Activated CD4-positive, alpha-beta T cell treated with anti-CD3 and anti-CD28 coated beads for 36 hours (primary cell): Measurements from ENCODE around the gene CCL18. TPM values are rescaled to one million over a fixed set of nuclear protein-coding genes. Genes with fewer than 3 reads are reported as not detected.
"Not testable (repeated sequence)": the region's sequence is repeated elsewhere in the genome, so short reads cannot be mapped to it uniquely, and the experiment has no call there.

Experiments used
- ATAC-seq: fragments of 200-7000 bp; cut with Tn5 transposase; one replicate; pipeline ENCODE4 v1.10.0; 2021; ENCODE audit warnings: mild to moderate bottlenecking, moderate library complexity
- CTCF ChIA-PET: fragments of 350-600 bp; sonication (Branson Sonifier 250); formaldehyde crosslinking; loops from one replicate; lab custom pipeline; 2021; ENCODE audit warnings: antibody characterized with exemption; lab: Charles Lee
- POLR2A ChIA-PET: fragments of 350-600 bp; sonication (Branson Sonifier 250); formaldehyde crosslinking; loops from one replicate; lab custom pipeline; 2021; ENCODE audit warnings: antibody characterized with exemption, inconsistent platforms; lab: Charles Lee
- DNase-seq: peaks from one replicate; pipeline ENCODE4 v3.0.0-alpha.2; 2020
- H3K27ac Mint-ChIP-seq: one replicate; pipeline ENCODE4 v1.8.0; 2021; ENCODE audit warnings: mixed read lengths
- H3K27me3 Mint-ChIP-seq: one replicate; pipeline ENCODE4 v1.8.0; 2021; ENCODE audit warnings: mixed read lengths
- H3K36me3 Mint-ChIP-seq: one replicate; pipeline ENCODE4 v1.8.0; 2021; ENCODE audit warnings: low read depth, mixed read lengths
- H3K4me1 Mint-ChIP-seq: one replicate; pipeline ENCODE4 v1.8.0; 2021; ENCODE audit warnings: mixed read lengths
- H3K4me3 Mint-ChIP-seq: one replicate; pipeline ENCODE4 v1.8.0; 2021; ENCODE audit warnings: mild to moderate bottlenecking, moderate library complexity, mixed read lengths
- H3K9me3 Mint-ChIP-seq: one replicate; pipeline ENCODE4 v1.8.0; 2021; ENCODE audit warnings: low read depth, mixed read lengths
- intact Hi-C, 2 experiments: fragments of 100-400 bp; cut with DNase I in 1 of 2; cut with micrococcal nuclease in 1 of 2; formaldehyde crosslinking; loops; one replicate each; pipeline versions ENCODE4 v1.14.2 to v1.15.1; 2022 to 2024; cut with DNase I, micrococcal nuclease
- total RNA-seq, 2 experiments: library from RNA; stranded (reverse); gene quantifications; one replicate each; pipeline ENCODE4 v1.2.3, GENCODE V29; 2021

Gene CCL18, protein sequence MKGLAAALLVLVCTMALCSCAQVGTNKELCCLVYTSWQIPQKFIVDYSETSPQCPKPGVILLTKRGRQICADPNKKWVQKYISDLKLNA
- total RNA-seq: not detected

DNA sequence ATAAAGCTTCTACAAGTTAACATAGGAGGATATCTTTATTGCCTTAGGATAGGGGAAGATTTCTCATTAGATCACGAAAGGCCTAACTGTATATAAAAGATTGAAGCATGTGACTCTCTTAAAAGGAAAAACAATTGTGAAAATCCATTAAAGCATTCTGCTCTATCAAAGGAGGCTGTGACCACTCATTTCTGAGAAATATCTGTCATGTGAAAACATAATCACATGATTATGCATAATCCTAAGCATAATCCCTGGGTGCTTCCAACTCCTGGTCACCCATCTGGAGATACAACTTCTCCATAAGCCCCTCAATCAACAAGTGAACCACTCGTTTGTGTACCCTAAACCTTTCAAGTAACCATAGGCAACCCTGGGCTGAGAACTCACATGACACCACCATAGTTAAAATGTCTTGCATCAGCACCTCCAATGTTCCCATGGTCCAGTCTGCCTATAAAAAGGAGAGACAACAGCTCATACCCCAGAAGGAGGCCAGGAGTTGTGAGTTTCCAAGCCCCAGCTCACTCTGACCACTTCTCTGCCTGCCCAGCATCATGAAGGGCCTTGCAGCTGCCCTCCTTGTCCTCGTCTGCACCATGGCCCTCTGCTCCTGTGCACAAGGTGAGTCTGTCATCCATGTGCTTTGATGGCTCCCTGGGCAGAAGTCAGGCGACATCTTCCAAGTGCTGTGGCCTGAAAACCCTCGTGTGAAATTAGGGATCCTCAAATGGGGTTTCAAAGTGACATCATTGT is at the start of gene CCL18:
CCL18 (plus strand) TSS at position 487 of the 756 bp plus-strand sequence; CDS start at position 558, 71 bp downstream.
- POLR2A ChIA-PET: interaction anchor here (0.6 kb wide), 1 partner anchor 17 kb away, joined by 4 read pairs; no protein-coding TSS in a partner anchor
- Mint-ChIP-seq H3K4me3 (no peak within 1 kb of the TSS), H3K36me3 (no peaks in the 10 kb centered on the region), H3K27ac (no peak within 1 kb of the TSS), H3K9me3 (no peaks in the 10 kb centered on the region), H3K27me3 (peaks cover 17% of the 10 kb centered on the region), H3K4me1 (no peaks in the 10 kb centered on the region)
- intact Hi-C loops: no loop called here
- no peak for DNase-seq
- ATAC-seq: no peak
- CTCF ChIA-PET: interaction anchor here (0.6 to 1.5 kb wide), 5 partner anchors 8 to 86 kb away, joined by 3 to 4 read pairs (median 3); no protein-coding TSS in a partner anchor

DNA sequence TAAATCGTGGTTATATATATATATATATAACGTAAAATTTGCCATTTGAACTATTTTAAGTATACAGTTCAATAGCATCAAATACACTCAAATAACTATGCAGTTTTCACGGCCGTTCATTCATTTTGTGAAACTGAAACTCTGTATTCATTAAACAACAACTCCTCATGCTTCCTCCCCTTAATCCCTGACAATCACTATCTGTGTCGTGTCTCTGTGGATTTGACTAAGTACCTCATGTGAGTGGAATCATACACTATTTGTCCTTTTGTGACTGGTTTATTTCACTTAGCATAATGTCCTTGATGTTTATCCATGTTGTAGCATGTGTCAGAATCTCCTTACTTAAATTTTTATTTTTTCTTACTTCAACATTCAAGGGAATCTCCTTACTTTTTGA is 49.1 kb upstream of the CCL18 start:
- no peak overlapping the region for H3K4me3 Mint-ChIP-seq
- intact Hi-C loops: no loop called here
- peaks cover 8% of the 10 kb centered on the region for H3K27me3 Mint-ChIP-seq
- no peaks in the 10 kb centered on the region for H3K36me3 Mint-ChIP-seq
- CTCF ChIA-PET: no interaction called here
- ATAC-seq (no peak), DNase-seq (no peak)
- H3K4me1 Mint-ChIP-seq: no peaks in the 10 kb centered on the region
- no peak overlapping the region for H3K27ac Mint-ChIP-seq
- no peaks in the 10 kb centered on the region for H3K9me3 Mint-ChIP-seq
- POLR2A ChIA-PET: no interaction called here

DNA sequence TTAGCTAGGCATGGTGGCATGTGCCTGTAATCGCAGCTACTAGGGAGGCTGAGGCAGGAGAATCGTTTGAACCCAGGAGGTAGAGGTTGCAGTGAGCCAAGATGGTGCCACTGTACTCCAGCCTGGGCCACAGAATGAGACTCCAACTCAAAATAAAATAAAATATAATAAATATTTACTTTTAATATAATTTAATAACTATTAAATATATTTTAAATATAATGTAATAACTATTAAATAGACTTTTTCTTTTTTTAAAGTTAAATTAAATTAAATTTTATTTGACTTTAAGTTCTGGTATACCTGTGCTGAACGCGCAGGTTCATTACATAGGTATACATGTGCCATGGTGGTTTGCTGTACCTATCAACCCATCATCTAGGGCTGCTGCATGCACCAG is 48.2 kb upstream of the CCL18 start:
- ATAC-seq, POLR2A ChIA-PET: not testable (repeated sequence)
- CTCF ChIA-PET: interaction anchor here (1.0 kb wide), 2 partner anchors 12 to 53 kb away, joined by 3 read pairs; no protein-coding TSS in a partner anchor

DNA sequence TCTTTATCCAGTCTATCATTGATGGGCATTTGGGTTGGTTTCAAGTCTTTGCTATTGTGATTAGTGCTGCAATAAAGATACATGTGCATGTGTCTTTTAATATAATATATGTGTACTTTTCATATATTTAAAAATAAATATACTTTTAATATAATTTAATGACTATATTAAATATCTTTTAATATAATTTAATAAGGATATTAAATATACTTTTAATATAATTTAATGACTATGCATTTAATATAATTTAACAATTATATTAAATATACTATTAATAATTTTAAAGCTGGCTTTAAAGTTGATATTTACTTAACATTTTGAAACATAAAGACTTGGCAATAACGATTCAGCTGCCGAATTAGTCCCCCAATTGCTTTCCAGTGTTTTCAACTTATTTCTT is 47.5 kb upstream of the CCL18 start:
- H3K27ac Mint-ChIP-seq: no peak overlapping the region
- peaks cover 19% of the 10 kb centered on the region for H3K27me3 Mint-ChIP-seq
- DNase-seq: no peak
- ATAC-seq: no peak
- intact Hi-C loops: no loop called here
- H3K9me3 Mint-ChIP-seq: no peaks in the 10 kb centered on the region
- no peaks in the 10 kb centered on the region for H3K36me3 Mint-ChIP-seq
- ChIA-PET POLR2A (no interaction called here), CTCF (no interaction called here)
- H3K4me3 Mint-ChIP-seq: no peak overlapping the region
- no peaks in the 10 kb centered on the region for H3K4me1 Mint-ChIP-seq

More for the DNA sequence above, 48.2 kb upstream of the CCL18 start:
- DNase-seq, H3K9me3 Mint-ChIP-seq, H3K4me1 Mint-ChIP-seq, intact Hi-C loops, H3K4me3 Mint-ChIP-seq, H3K36me3 Mint-ChIP-seq, H3K27ac Mint-ChIP-seq: not testable (repeated sequence)
- H3K27me3 Mint-ChIP-seq: peaks cover 17% of the 10 kb centered on the region

DNA sequence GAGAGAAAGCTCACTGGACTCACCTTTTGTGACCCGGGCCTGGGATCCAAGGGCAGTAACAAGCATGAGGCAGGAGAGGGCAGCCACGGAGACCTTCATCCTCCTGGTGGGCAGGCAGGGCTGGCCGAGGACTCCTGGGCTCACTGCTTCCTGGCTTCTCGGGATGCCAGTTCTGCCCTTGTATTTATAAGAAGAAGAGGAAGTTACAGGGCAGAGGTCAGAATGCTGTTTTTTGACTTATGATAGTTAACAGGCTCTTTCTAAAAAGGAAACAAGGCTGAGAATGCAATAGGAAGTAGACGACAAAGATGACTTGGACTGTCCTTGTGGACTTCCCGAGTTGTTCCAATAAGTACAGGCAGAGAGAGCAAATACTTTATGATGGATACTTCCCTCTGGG is 46.3 kb upstream of the CCL18 start, which contains the start of gene CCL23:
CCL23 (minus strand) TSS at position 174 of the 400 bp plus-strand sequence; CDS start at position 99, 75 bp downstream.
- no peaks in the 10 kb centered on the region for H3K9me3 Mint-ChIP-seq
- ATAC-seq: no peak

DNA sequence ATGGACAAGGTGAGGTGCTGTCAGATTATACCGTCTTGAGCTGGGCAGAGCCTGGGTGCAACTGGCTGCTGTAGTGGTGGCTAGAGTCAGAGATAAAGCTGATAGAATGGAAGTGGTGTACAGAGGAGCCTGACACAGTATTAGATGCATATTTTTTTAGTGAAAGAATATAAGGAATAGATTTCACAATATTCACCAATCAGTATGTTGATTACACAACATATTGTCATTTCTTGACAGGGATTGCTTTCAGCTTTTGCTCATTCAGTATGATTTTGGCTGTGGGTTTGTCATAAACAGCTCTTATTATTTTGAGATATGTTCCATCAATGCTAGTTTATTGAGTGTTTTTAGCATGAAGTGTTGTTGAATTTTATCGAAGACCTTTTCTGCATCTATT is 44.6 kb upstream of the CCL18 start:
- DNase-seq (no peak), ATAC-seq (no peak)
- Mint-ChIP-seq H3K27me3 (peaks cover 30% of the 10 kb centered on the region), H3K9me3 (no peaks in the 10 kb centered on the region), H3K36me3 (no peaks in the 10 kb centered on the region), H3K4me1 (no peaks in the 10 kb centered on the region), H3K4me3 (no peak overlapping the region), H3K27ac (no peak overlapping the region)
- intact Hi-C loops: no loop called here
- ChIA-PET CTCF (no interaction called here), POLR2A (no interaction called here)

More for the DNA sequence above, 46.3 kb upstream of the CCL18 start, which contains the start of gene CCL23:
- Mint-ChIP-seq H3K27me3 (peaks cover 24% of the 10 kb centered on the region), H3K36me3 (no peaks in the 10 kb centered on the region), H3K4me1 (no peaks in the 10 kb centered on the region), H3K4me3 (no peak within 1 kb of the TSS), H3K27ac (no peak within 1 kb of the TSS)
- intact Hi-C loops: no loop called here
- ChIA-PET CTCF (interaction anchor here (0.7 to 1.6 kb wide), 2 partner anchors 49 to 131 kb away, joined by 3 to 5 read pairs; no protein-coding TSS in a partner anchor), POLR2A (no interaction called here)
- DNase-seq: no peak

DNA sequence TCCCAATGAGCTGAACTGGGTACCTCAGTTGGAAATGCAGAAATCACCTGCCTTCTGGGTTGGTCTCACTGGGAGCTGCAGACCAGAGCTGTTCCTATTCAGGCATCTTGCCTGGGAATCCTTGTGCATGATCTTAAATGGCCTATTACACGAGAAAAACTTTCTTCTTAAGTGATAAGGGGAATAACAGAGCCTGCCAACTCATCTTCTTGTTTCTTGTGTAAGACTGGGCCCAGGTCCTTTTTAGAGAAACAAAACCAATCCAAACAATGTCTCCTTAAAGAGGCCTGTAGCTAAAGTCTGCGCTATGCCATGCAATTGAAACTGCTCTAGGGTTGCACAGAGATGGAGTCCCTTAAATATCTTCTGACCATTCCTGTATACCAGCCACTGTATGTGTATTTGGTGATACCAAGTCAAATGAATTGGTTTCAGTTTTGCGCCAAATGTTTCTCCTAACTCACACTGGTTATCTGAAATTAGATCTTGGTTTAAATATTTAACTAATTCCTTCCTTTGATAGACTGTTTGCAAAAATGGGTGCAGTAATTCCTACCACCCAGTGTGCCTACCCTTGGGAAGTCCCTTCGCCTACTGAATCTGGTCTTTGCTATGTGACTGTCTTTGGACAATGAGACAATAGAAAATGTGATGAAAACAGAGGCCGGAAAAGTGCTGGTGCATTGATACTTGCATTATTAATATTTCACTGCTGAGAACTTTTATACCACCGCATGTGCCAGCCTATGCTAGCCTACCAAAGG is 39.8 kb upstream of the CCL18 start:
- CTCF ChIA-PET: no interaction called here
- Mint-ChIP-seq H3K27me3 (peaks cover 34% of the 10 kb centered on the region), H3K4me3 (no peak overlapping the region), H3K4me1 (no peaks in the 10 kb centered on the region), H3K36me3 (no peaks in the 10 kb centered on the region), H3K27ac (no peak overlapping the region), H3K9me3 (no peaks in the 10 kb centered on the region)
- intact Hi-C loops: no loop called here
- POLR2A ChIA-PET: no interaction called here
- DNase-seq: no peak
- ATAC-seq: no peak

DNA sequence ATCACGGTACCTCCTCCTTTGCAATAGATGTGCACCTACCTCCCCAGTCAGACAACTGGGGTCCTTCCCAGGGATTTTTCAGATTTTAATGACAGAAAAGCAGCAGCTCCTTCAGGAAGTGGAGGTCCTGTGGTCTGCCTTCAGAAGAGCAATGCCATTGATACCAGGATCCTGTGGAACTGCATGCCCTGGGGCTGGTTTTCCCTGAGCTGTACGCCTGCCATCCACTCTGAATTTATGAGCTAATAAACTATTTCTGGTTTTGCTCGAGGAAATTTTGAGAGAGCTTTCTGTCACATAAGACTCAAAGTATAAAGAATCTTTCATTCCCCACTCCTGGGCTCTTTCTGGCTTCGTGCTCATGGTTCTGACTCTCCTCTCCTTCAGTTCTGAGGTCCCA is 36.3 kb upstream of the CCL18 start:
- intact Hi-C loops: no loop called here
- Mint-ChIP-seq H3K4me3 (no peak overlapping the region), H3K9me3 (no peaks in the 10 kb centered on the region), H3K27me3 (peaks cover 30% of the 10 kb centered on the region), H3K36me3 (no peaks in the 10 kb centered on the region), H3K27ac (no peak overlapping the region), H3K4me1 (no peaks in the 10 kb centered on the region)
- ATAC-seq (no peak), DNase-seq (no peak)
- ChIA-PET POLR2A (no interaction called here), CTCF (interaction anchor here (0.6 to 2.2 kb wide), 3 partner anchors 12 to 45 kb away, joined by 3 to 6 read pairs (median 3); no protein-coding TSS in a partner anchor)

DNA sequence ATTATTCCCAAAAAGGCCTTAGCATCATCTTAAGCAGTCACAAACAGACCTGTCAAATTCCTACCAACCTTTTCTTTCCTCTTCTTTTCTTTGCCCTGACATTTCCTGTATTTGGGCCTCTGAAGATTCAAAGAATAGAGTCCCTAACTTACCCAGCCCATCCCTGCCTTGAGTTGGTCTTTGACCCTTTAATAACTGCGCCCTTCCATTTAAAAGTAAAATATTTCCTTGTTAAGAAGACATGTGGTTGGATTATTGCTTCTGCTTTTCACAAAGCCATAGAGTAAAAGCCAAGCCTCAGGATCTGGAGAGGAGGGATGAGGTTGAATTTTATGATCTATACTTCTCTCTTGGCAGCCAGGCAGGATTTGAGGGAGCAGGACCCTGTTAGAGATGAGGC is 33.1 kb upstream of the CCL18 start:
- POLR2A ChIA-PET: no interaction called here
- H3K27me3 Mint-ChIP-seq: peaks cover 29% of the 10 kb centered on the region

DNA sequence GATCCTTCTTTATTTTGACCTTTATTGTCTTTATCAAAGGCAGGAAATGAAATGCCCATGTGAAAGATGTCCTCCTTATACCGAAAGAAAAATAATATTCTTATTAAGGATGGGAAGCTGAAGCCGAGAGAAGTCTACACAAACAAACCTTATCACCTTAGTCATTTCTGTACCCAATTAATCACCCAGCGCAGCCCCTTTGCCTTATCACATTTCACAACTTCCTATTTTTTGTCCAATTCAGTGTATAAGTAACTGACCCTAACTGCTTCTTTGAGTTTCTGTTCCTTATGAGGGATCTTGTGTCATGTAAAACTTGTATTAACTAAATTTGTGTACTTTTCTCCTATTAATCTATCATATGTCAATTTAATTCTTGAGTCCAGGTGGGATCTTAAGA is 29.9 kb upstream of the CCL18 start:
- H3K9me3 Mint-ChIP-seq: no peaks in the 10 kb centered on the region
- ChIA-PET CTCF (no interaction called here), POLR2A (no interaction called here)
- intact Hi-C loops: no loop called here
- no peak for DNase-seq
- H3K27ac Mint-ChIP-seq: no peak overlapping the region
- H3K27me3 Mint-ChIP-seq: peaks cover 24% of the 10 kb centered on the region
- H3K36me3 Mint-ChIP-seq: no peaks in the 10 kb centered on the region
- no peak overlapping the region for H3K4me3 Mint-ChIP-seq
- no peaks in the 10 kb centered on the region for H3K4me1 Mint-ChIP-seq
- ATAC-seq: no peak

More for the DNA sequence above, 33.1 kb upstream of the CCL18 start:
- ATAC-seq: no peak
- intact Hi-C loops: no loop called here
- Mint-ChIP-seq H3K36me3 (no peaks in the 10 kb centered on the region), H3K4me3 (no peak overlapping the region), H3K27ac (no peak overlapping the region), H3K4me1 (no peaks in the 10 kb centered on the region), H3K9me3 (no peaks in the 10 kb centered on the region)
- DNase-seq: no peak
- CTCF ChIA-PET: no interaction called here

DNA sequence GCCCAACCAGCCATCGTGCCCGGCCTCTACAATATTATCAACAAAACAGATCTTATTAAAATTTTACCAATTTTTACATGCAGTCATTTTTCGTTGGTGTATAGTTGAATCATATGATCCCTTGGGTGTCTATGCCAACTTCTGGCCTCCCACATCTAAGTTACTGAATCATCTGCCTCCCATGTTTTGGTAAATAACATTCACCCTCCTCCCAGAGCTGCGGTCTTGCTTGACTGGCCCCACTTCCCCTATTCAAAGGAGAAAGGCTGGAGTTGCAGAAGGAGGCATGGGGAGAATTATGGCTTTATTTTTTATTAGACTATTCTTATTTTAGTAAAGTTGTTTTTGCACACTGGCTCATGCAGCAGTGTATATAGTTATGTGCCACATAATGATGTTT is 27.8 kb upstream of the CCL18 start:
- ChIA-PET POLR2A (no interaction called here), CTCF (interaction anchor here (0.9 kb wide), 1 partner anchor 37 kb away, joined by 3 read pairs; no protein-coding TSS in a partner anchor)
- intact Hi-C loops: no loop called here
- no peak for DNase-seq
- H3K4me3 Mint-ChIP-seq: no peak overlapping the region
- H3K4me1 Mint-ChIP-seq: peaks cover 2% of the 10 kb centered on the region
- H3K36me3 Mint-ChIP-seq: no peaks in the 10 kb centered on the region
- H3K27me3 Mint-ChIP-seq: peaks cover 22% of the 10 kb centered on the region
- no peaks in the 10 kb centered on the region for H3K9me3 Mint-ChIP-seq
- H3K27ac Mint-ChIP-seq: no peak overlapping the region
- ATAC-seq: no peak
